HepG2 (cell line): ENCODE results near the gene PACS1. TPM values are rescaled to one million over a fixed set of nuclear protein-coding genes. Genes with fewer than 3 reads are reported as not detected.

Experiments used
- CBX5 ChIP-seq: sonication (generic); formaldehyde crosslinking; IDR thresholded peaks from 2 replicates; pipeline ENCODE4 v1.4.0; 2020; ENCODE audit warnings: missing genetic modification reagents, borderline replicate concordance
- CEBPB ChIP-seq: IDR thresholded peaks from 2 replicates; pipeline ENCODE4 v1.6.1; 2011; ENCODE audit warnings: low read depth, low read length, improper control_type of control experiment, borderline replicate concordance
- DR1 ChIP-seq: sonication (generic); formaldehyde crosslinking; IDR thresholded peaks from 2 replicates; pipeline ENCODE4 v1.8.0; 2021; ENCODE audit warnings: mild to moderate bottlenecking, missing genetic modification reagents, inconsistent platforms
- GTF3A ChIP-seq: sonication (generic); formaldehyde crosslinking; conservative IDR thresholded peaks from 2 replicates; pipeline ENCODE4 v1.4.0; 2020; ENCODE audit warnings: mild to moderate bottlenecking, missing genetic modification reagents
- MYC ChIP-seq: sonication (generic); formaldehyde crosslinking; IDR thresholded peaks from 2 replicates; pipeline ENCODE4 v1.9.0; 2021; ENCODE audit warnings: missing genetic modification reagents, borderline replicate concordance
- NCOA5 ChIP-seq: sonication (generic); formaldehyde crosslinking; IDR thresholded peaks from 2 replicates; pipeline ENCODE4 v1.4.0; 2020; ENCODE audit warnings: missing genetic modification reagents
- NFRKB ChIP-seq: fragments of 450-650 bp; IDR thresholded peaks from 2 replicates; pipeline ENCODE4 v1.6.1; 2017
- NONO ChIP-seq, 2 experiments: fragments of 450-650 bp in 1 of 2; sonication (generic) in 1 of 2; formaldehyde crosslinking in 1 of 2; IDR thresholded peaks in 1 of 2; conservative IDR thresholded peaks in 1 of 2; 2 replicates each; pipeline versions ENCODE4 v1.6.1 to v1.8.0; 2017 to 2022; ENCODE audit warnings: mild to moderate bottlenecking in 1 of 2, missing genetic modification reagents in 1 of 2, moderate library complexity in 1 of 2
- PHB2 ChIP-seq: fragments of 450-650 bp; IDR thresholded peaks from 2 replicates; pipeline ENCODE4 v1.6.1; 2018; ENCODE audit not compliant: partially characterized antibody
- PHF20 ChIP-seq: sonication (generic); formaldehyde crosslinking; IDR thresholded peaks from 2 replicates; pipeline ENCODE4 v1.5.0; 2020; ENCODE audit warnings: mild to moderate bottlenecking, missing genetic modification reagents
- PLRG1 ChIP-seq: fragments of 450-650 bp; conservative IDR thresholded peaks from 2 replicates; pipeline ENCODE4 v1.6.1; 2016
- PRMT3 ChIP-seq: sonication (generic); formaldehyde crosslinking; IDR thresholded peaks from 2 replicates; pipeline ENCODE4 v1.8.1; 2022; ENCODE audit warnings: low read depth, mild to moderate bottlenecking, moderate library complexity, missing genetic modification reagents, borderline replicate concordance
- RARG ChIP-seq: sonication (generic); formaldehyde crosslinking; IDR thresholded peaks from 2 replicates; pipeline ENCODE4 v1.4.0; 2020; ENCODE audit warnings: low read depth, mild to moderate bottlenecking, missing genetic modification reagents
- REPIN1 ChIP-seq: sonication (generic); formaldehyde crosslinking; IDR thresholded peaks from 2 replicates; pipeline ENCODE4 v1.8.0; 2022; ENCODE audit warnings: missing genetic modification reagents, low read depth, mild to moderate bottlenecking, borderline replicate concordance
- SNRNP70 ChIP-seq: fragments of 200-400 bp; formaldehyde crosslinking; IDR thresholded peaks from 2 replicates; pipeline ENCODE4 v1.6.1; 2017; ENCODE audit warnings: mild to moderate bottlenecking, low read depth, low read length, moderate library complexity
- ZNF678 ChIP-seq: sonication (generic); formaldehyde crosslinking; IDR thresholded peaks from 2 replicates; pipeline ENCODE4 v1.4.0; 2020; ENCODE audit warnings: mild to moderate bottlenecking, missing genetic modification reagents
- ZNF788 ChIP-seq: sonication (generic); formaldehyde crosslinking; IDR thresholded peaks from 2 replicates; pipeline ENCODE4 v1.5.0; 2020; ENCODE audit warnings: mild to moderate bottlenecking, missing genetic modification reagents, borderline replicate concordance
- polyA plus RNA-seq, 8 experiments: library from polyadenylated mRNA; depleted of rRNA in 3 of 8; stranded (reverse) in 7 of 8; unstranded in 1 of 8; fragments of >200 nt; fragmentation: Illumina TruSeq in 4 of 8; extraction: Trizol in 4 of 8; gene quantifications; 2 replicates each; pipeline versions ENCODE4 v1.2.1 to v1.2.3, GENCODE V29; 2011 to 2016; ENCODE audit warnings: low read depth in 4 of 8, missing spikeins in 1 of 8, mixed read lengths in 1 of 8; ENCODE audit not compliant: insufficient read depth in 1 of 8
- total RNA-seq, 5 experiments: library from RNA; depleted of rRNA; stranded (reverse); fragments of >200 nt; fragmentation: Illumina TruSeq; extraction: Trizol; gene quantifications; 2 replicates each; pipeline ENCODE4 v1.2.3, GENCODE V29; 2016; ENCODE audit warnings: low read depth in 1 of 5
- TF ChIP-seq, protein P1 (sequence below): sonication (generic); formaldehyde crosslinking; IDR thresholded peaks from 2 replicates; pipeline ENCODE4 v1.8.0; 2022; ENCODE audit warnings: missing genetic modification reagents, mild to moderate bottlenecking, moderate library complexity, borderline replicate concordance
- TF ChIP-seq, protein P2 (sequence below): sonication (generic); formaldehyde crosslinking; IDR thresholded peaks from 2 replicates; pipeline ENCODE4 v1.8.0; 2022; ENCODE audit warnings: missing genetic modification reagents, mild to moderate bottlenecking, inconsistent platforms, borderline replicate concordance
- TF ChIP-seq, protein P3 (sequence below): sonication (generic); formaldehyde crosslinking; IDR thresholded peaks from 2 replicates; pipeline ENCODE4 v1.5.1; 2020; ENCODE audit warnings: missing genetic modification reagents, mild to moderate bottlenecking, borderline replicate concordance
- TF ChIP-seq, protein P4 (sequence below): sonication (generic); formaldehyde crosslinking; conservative IDR thresholded peaks from 2 replicates; pipeline ENCODE4 v1.4.0; 2020; ENCODE audit warnings: missing genetic modification reagents

Gene PACS1
- total and polyA plus RNA-seq, 2 of the 13 experiments (the other 11 are each of a cell fraction or from before 2014, with no cell fraction given), result 7.6 to 8.6 TPM

DNA sequence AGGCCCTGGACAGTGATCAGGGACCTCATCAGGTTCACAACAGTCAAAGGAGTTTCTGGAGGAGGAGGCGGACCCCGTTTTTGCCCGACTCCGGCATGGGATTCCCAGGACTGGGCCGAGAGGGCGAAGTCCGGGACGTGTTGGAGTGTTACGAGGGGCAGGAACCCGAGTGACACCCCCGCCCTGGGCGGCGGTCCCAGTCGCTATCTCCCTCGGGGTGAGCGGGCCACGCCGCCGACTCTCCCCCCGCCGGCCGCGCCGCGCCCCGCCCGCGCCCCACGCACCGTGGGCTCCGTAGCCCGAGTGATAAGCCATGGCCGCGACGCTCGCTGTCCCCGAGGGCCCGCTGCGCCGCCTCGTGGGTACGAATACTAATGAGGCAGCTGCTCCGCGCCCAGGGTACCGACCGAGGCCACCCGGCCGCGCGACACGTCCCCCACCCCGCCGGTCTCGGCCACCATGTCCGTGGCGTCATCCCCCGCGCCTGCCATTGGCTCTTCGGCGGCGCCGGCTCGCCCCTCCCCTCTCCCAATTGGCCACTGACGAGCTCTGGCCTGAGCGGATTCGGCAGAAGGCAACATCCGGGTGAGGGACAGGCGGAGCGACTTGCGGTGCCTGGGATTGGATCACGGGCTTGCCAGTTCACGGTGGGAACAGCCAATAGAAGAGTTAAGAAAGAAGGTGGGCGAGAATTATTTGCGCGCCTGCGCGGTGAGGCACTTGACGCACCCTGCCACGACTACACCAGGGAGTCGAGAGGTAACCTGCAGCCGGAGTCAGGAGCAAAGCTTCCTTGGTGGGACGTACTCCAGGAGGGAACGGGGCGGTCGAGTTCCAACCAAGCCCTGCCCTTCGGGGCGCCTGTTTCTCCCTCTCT lies 218.8 kb downstream of the PACS1 start, which contains the start of gene YIF1A (continued):
- no peak; the same call in 1 of the 2 replicates for TF ChIP-seq REPIN1 (CRISPR knock-in tag)
- peak; percentile 46 for TF ChIP-seq PHF20
- TF ChIP-seq NONO (IDR thresholded peaks at IDR 0.05), result no peak
- peak; percentile 14 for TF ChIP-seq NONO (CRISPR knock-in tag; conservative IDR thresholded peaks at IDR 0.05)
- TF ChIP-seq, protein P1, sequence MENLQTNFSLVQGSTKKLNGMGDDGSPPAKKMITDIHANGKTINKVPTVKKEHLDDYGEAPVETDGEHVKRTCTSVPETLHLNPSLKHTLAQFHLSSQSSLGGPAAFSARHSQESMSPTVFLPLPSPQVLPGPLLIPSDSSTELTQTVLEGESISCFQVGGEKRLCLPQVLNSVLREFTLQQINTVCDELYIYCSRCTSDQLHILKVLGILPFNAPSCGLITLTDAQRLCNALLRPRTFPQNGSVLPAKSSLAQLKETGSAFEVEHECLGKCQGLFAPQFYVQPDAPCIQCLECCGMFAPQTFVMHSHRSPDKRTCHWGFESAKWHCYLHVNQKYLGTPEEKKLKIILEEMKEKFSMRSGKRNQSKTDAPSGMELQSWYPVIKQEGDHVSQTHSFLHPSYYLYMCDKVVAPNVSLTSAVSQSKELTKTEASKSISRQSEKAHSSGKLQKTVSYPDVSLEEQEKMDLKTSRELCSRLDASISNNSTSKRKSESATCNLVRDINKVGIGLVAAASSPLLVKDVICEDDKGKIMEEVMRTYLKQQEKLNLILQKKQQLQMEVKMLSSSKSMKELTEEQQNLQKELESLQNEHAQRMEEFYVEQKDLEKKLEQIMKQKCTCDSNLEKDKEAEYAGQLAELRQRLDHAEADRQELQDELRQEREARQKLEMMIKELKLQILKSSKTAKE (CRISPR knock-in tag), result no peak
- TF ChIP-seq CEBPB, result peak; percentile 3; the same call in 1 of the 2 replicates
- no peak for TF ChIP-seq GTF3A
- TF ChIP-seq RARG (CRISPR knock-in tag), result no peak
- TF ChIP-seq MYC (CRISPR knock-in tag), result peak; percentile 93
- no peak for TF ChIP-seq PRMT3 (CRISPR knock-in tag)
- TF ChIP-seq, protein P2, sequence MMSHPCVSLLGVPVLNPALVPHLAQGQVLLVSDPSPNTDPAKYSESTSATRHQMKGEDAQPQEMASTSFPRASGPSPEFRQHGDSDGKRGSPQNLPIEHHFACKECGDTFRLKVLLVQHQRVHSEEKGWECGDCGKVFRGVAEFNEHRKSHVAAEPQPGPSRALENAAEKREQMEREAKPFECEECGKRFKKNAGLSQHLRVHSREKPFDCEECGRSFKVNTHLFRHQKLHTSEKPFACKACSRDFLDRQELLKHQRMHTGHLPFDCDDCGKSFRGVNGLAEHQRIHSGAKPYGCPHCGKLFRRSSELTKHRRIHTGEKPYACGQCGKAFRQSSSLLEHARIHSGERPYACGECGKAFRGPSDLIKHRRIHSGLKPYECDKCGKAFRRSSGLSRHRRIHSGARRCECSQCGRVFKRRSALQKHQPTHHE (CRISPR knock-in tag), result no peak
- TF ChIP-seq ZNF678 (CRISPR knock-in tag), result no peak; the same call in none of the 2 replicates
- no peak for TF ChIP-seq PHB2
- TF ChIP-seq NCOA5 (CRISPR knock-in tag), result no peak
- no peak for TF ChIP-seq SNRNP70
- TF ChIP-seq, protein P3, sequence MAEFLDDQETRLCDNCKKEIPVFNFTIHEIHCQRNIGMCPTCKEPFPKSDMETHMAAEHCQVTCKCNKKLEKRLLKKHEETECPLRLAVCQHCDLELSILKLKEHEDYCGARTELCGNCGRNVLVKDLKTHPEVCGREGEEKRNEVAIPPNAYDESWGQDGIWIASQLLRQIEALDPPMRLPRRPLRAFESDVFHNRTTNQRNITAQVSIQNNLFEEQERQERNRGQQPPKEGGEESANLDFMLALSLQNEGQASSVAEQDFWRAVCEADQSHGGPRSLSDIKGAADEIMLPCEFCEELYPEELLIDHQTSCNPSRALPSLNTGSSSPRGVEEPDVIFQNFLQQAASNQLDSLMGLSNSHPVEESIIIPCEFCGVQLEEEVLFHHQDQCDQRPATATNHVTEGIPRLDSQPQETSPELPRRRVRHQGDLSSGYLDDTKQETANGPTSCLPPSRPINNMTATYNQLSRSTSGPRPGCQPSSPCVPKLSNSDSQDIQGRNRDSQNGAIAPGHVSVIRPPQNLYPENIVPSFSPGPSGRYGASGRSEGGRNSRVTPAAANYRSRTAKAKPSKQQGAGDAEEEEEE (CRISPR knock-in tag), result no peak
- no peak; the same call in 1 of the 2 replicates for TF ChIP-seq ZNF788 (CRISPR knock-in tag)
- TF ChIP-seq DR1 (CRISPR knock-in tag), result peak; percentile 73
- no peak for TF ChIP-seq NFRKB
- TF ChIP-seq PLRG1, result no peak
- TF ChIP-seq, protein P4, sequence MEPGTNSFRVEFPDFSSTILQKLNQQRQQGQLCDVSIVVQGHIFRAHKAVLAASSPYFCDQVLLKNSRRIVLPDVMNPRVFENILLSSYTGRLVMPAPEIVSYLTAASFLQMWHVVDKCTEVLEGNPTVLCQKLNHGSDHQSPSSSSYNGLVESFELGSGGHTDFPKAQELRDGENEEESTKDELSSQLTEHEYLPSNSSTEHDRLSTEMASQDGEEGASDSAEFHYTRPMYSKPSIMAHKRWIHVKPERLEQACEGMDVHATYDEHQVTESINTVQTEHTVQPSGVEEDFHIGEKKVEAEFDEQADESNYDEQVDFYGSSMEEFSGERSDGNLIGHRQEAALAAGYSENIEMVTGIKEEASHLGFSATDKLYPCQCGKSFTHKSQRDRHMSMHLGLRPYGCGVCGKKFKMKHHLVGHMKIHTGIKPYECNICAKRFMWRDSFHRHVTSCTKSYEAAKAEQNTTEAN (CRISPR knock-in tag), result no peak
- no peak; the same call in 1 of the 2 replicates for TF ChIP-seq CBX5 (CRISPR knock-in tag)
